ENCODE data around the gene DENND2A.

DENND2A gene

DNA sequence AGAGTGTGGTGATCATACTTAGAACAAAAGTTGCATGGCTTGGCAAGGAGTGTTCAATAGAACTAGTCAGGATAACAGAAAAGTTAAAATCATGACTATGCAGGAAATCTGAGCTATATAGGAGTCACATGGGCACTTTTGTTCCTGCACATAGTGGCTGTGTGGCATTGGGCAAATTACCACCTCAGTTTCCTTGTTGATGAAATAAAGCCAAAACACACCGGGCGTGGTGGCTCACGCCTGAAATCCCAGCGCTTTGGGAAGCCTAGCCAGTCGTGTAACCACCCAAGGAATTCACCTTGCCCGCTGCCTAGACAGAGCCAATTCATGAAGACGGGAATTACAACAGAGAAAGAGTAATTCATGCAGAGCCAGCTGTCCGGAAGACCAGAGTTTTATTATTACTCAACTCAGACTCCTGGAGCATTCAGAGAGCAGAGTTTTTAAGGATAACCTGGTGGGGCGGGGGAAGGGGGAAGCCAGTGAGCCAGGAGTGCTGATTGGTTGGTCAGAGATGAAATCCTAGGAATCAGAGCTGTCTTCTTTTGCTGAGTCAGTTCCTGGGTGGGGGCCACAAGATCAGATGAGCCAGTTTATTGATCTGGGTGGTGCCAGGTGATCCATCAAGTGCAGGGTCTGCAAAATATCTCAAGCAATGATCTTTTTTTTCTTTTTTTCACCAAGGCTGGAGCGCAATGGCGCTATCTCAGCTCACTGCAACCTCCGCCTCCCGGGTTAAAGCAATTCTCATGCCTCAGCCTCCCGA, 154.9 kb downstream of the DENND2A start:
- ChIA-PET POLR2A (ENCODE audit: low non-redundant PET) (no interaction called here), CTCF (no interaction called here)
- TF ChIP-seq, protein P1, sequence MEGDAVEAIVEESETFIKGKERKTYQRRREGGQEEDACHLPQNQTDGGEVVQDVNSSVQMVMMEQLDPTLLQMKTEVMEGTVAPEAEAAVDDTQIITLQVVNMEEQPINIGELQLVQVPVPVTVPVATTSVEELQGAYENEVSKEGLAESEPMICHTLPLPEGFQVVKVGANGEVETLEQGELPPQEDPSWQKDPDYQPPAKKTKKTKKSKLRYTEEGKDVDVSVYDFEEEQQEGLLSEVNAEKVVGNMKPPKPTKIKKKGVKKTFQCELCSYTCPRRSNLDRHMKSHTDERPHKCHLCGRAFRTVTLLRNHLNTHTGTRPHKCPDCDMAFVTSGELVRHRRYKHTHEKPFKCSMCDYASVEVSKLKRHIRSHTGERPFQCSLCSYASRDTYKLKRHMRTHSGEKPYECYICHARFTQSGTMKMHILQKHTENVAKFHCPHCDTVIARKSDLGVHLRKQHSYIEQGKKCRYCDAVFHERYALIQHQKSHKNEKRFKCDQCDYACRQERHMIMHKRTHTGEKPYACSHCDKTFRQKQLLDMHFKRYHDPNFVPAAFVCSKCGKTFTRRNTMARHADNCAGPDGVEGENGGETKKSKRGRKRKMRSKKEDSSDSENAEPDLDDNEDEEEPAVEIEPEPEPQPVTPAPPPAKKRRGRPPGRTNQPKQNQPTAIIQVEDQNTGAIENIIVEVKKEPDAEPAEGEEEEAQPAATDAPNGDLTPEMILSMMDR (conservative IDR thresholded peaks at IDR 0.05; ENCODE audit: low read depth): no peak
- no peak for DNase-seq (ENCODE audit: low spot score)
- peak overlapping the region; percentile 76 for H3K27ac ChIP-seq

DNA sequence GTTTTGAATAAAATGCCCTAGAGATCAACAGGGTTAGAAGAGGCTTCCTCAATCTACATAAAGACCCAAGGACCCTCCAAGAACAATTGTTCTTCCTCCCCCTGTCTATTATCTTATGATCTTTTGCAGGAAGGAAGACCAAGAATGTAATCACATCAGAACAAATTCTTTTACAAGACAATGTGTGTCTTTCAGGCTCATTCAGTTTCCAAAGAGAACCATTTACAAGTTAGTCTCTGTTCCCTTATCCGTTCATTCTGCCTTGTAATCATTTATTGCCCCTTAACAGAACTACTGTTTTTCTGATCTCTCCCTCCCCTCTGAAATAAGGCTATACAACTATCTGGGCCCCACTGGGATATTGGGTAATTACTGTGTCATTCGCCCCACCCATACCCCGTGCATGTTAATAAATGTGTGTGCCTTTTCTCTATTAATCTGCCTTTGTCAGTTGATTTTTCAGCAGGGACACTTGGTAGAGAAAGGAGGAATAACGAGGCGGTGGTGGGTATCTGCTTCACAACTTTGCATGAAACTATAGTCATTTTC, 155.6 kb downstream of the DENND2A start:
- POLR2A ChIA-PET (ENCODE audit: low non-redundant PET): no interaction called here
- DNase-seq (ENCODE audit: low spot score): no peak
- TF ChIP-seq, protein P1 (conservative IDR thresholded peaks at IDR 0.05; ENCODE audit: low read depth): no peak
- peak overlapping the region; percentile 76 for H3K27ac ChIP-seq
- CTCF ChIA-PET: no interaction called here

DNA sequence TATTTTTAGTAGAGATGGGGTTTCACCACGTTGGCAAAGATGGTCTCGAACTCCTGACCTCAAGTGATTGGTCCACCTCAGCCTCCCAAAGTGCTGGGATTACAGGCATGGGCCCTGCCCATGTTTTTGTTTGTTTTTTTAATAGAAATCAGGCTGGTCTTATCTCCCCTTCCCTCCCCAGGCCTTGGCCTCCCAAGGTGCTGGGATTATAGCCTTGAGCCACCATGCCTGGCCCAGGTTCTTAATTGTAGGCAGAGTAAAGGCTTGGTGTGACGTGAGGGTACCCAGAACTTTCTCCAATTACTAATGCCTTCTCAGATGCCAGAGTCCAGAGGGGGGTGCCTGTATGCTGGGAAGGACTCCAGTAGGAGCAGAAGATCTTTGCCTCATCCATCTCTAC, 156.1 kb downstream of the DENND2A start:
- TF ChIP-seq, protein P1 (conservative IDR thresholded peaks at IDR 0.05; ENCODE audit: low read depth): no peak
- POLR2A ChIA-PET (ENCODE audit: low non-redundant PET): no interaction called here
- CTCF ChIA-PET: no interaction called here
- H3K27ac ChIP-seq: no peak overlapping the region
- no peak for DNase-seq (ENCODE audit: low spot score)

- H3K27ac ChIP-seq: peak overlapping the region; percentile 90
- ChIA-PET POLR2A (ENCODE audit: low non-redundant PET) (no interaction called here), CTCF (no interaction called here)
- DNase-seq (ENCODE audit: low spot score): no peak
- TF ChIP-seq, protein P1 (conservative IDR thresholded peaks at IDR 0.05; ENCODE audit: low read depth): no peak
Observed at GRCh38 chr7:140479739-140480084, 160.9 kb downstream of the DENND2A start.

DNA sequence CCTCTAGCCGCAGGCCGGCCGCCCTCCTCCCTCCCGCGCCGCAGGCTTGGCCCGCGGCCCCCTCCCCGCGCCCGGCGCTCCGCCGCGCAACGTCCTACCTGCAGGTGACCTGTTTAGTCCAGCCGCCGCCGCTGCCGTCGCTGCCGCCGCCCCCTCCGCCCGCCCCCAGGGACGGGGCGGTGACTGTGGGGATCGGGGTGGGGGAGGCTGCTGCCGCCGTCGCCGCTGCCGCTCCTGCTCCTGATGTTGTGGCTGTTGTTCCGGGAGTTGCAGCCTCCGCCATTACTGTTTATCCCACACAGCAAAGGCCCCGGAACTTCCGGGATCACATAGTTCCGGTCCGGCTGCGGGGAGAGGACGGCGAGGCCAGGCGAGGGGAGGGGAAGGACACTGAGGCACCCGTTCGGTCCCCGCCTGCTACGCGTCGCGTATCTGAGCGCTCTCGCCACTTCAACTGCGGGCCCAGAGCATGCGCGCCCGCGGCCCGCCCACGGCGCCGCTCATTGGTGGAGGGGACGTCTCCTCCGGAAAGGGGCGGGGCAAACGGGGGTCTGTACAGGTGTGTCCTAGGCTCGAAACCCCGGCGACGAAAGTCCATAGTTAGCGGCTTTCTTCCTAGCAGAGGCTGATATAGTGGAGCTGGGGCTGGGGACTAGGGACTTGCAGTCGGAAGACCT, 161.4 kb downstream of the DENND2A start, which contains the start of gene MKRN1:
TSS of gene MKRN1 (minus strand) at position 444 of the 677 bp plus-strand sequence. CDS start at position 283, 161 bp downstream.
- H3K27ac ChIP-seq: peak within 1 kb of the TSS; percentile 90
- DNase-seq (ENCODE audit: low spot score): peak; percentile 87
- TF ChIP-seq, protein P1 (conservative IDR thresholded peaks at IDR 0.05; ENCODE audit: low read depth): no peak
- CTCF ChIA-PET: no interaction called here
- POLR2A ChIA-PET (ENCODE audit: low non-redundant PET): no interaction called here

DNA sequence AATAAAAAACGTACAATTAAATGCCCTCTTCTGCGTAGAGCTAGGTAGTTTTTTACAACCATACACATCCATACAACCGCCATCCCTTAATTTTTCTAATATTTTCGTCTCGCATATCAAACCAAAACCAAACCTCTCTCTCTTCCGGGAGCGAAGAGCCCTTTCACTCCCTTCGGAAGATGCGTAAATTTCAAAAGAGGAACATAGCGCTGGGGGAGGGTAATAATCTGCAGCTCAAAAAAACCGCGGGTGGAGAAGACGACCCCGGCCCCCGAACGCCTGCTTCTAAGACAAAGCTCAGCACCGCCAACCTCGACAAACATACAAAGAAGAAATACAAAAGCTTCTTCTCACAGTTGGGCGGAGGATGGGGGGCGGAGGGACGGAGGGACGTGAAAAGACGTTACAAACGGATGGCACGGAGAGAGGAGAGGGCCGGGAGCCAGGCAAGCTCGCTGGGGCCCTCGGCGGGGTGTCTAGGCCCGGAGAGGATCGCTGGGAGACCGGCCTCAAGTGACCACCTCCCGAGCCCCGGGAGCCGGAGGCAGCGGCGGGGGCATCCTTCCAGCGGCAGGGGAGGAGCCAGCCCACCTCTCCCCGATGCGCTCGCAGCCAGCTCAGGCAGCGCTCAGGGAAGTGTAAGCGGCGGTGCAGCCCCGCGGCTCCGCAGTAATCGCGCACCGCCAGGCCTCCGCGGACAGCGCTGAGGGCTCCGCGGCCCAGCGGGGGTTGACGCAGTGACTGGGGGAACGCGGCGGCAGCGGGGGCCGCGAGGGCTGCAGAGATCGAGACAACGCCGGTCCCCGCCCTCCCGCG, 162.2 kb downstream of the DENND2A start:
- CTCF ChIA-PET: interaction anchor here (0.7 to 0.9 kb wide), 2 partner anchors 174 to 236 kb away, joined by 3 to 4 read pairs; no protein-coding TSS in a partner anchor
- POLR2A ChIA-PET (ENCODE audit: low non-redundant PET): no interaction called here
- H3K27ac ChIP-seq: peak overlapping the region; percentile 90
- TF ChIP-seq, protein P1 (conservative IDR thresholded peaks at IDR 0.05; ENCODE audit: low read depth): no peak
- peak; percentile 37 for DNase-seq (ENCODE audit: low spot score)

All from RWPE1 (cell line).